MM.1S (cell line): Measurements from ENCODE around the gene MYCL.

Source experiments
- CTCF ChIP-seq: fragments of 300-600 bp; sonication (generic); IDR thresholded peaks from 2 replicates; pipeline ENCODE4 v1.5.1; 2016; ENCODE audit warnings: antibody characterized with exemption, low read length, mixed read lengths
- EZH2 ChIP-seq: fragments of 300-600 bp; sonication (generic); optimal IDR thresholded peaks from 2 replicates; pipeline ENCODE3; 2017; ENCODE audit warnings: low read depth, mild to moderate bottlenecking, antibody characterized with exemption, low read length, mixed read lengths
- EZH2phosphoT487 ChIP-seq: fragments of 300-600 bp; sonication (generic); IDR thresholded peaks from 2 replicates; pipeline ENCODE4 v1.6.1; 2018; ENCODE audit warnings: antibody characterized with exemption, low read length

- TF ChIP-seq CTCF: no peak
- TF ChIP-seq EZH2: no peak
- TF ChIP-seq EZH2phosphoT487: no peak
Measured at GRCh38 chr1:39847940-39848339, 53.8 kb downstream of the MYCL start.
